SK-N-SH treated with all-trans-retinoic acid at 6 μM for 48 hours (cell line): ENCODE data around the gene ABHD13.

Source experiments
- ARNTL ChIP-seq: fragments of 450-650 bp; formaldehyde crosslinking; IDR thresholded peaks from 2 replicates; pipeline ENCODE4 v1.5.0; 2020; ENCODE audit warnings: low read depth, mild to moderate bottlenecking, moderate library complexity, borderline replicate concordance
- PATZ1 ChIP-seq: fragments of 250-450 bp; sonication (Bioruptor Pico); IDR thresholded peaks from 2 replicates; pipeline ENCODE4 v1.8.0; 2020; ENCODE audit warnings: mild to moderate bottlenecking, moderate library complexity, borderline replicate concordance
- TCF4 ChIP-seq: fragments of 250-450 bp; sonication (Bioruptor Pico); IDR thresholded peaks from 2 replicates; pipeline ENCODE4 v1.8.0; 2021; ENCODE audit warnings: mild to moderate bottlenecking, moderate library complexity, borderline replicate concordance
- ZFP30 ChIP-seq: fragments of 450-650 bp; formaldehyde crosslinking; IDR thresholded peaks from 2 replicates; pipeline ENCODE4 v1.5.0; 2022; ENCODE audit warnings: mild to moderate bottlenecking, moderate library complexity

- TF ChIP-seq ZFP30 (CRISPR knock-in tag) = no peak
- no peak for TF ChIP-seq ARNTL (CRISPR knock-in tag)
- no peak for TF ChIP-seq TCF4
- no peak for TF ChIP-seq PATZ1 (CRISPR knock-in tag)
These were observed 60.3 kb downstream of the ABHD13 start for GRCh38 chr13:108278466-108278865.
